CD4-positive, alpha-beta T cell treated with Interleukin-12 subunit alpha and Interleukin-12 subunit beta, for 1 hour (primary cell): ENCODE measurements around the gene HOOK1.
"Not testable (repeated sequence)": the region's sequence is repeated elsewhere in the genome, so short reads cannot be mapped to it uniquely, and the experiment has no call there.

Experiments
- DNase-seq: peaks from one replicate; pipeline ENCODE4 v3.0.0-alpha.2; 2020

HOOK1 gene

DNA sequence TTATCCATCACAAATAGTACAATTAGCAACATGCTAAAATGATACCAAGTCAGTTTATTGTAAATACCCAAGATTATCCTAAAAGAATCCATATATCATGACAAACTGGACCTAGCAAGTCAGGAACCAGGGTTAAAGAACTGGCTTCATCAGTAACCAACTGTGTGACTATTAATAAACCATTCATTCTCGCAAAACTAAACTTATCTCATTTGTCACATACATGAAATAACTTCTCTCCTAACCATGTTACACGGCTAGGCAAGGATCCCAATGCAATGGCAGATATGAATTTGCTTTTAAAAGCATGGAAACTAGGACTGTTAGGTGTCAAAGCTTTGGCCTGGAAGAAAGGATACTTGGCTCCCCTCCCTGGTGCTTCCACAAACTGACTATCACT, 82.4 kb downstream of the HOOK1 start:
- no peak for DNase-seq

DNA sequence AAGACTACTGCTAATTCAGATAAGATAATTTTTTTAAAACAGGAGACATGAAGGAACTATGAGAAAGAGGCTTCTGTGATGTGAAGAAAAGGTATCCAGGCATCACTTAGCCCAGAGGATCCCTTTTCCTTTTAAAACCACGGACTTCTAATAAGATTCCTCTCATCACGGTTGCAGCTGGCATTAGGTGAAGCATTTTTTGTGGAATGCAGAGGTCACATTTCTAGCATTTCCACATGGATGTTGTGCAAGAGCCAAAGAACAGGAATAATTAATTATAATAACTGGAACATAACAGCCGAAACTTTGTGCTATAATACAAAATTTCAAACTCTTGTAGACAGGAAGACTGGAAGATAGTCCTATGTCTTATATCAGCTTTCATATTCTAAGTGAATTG, 84.2 kb downstream of the HOOK1 start:
- no peak for DNase-seq

DNA sequence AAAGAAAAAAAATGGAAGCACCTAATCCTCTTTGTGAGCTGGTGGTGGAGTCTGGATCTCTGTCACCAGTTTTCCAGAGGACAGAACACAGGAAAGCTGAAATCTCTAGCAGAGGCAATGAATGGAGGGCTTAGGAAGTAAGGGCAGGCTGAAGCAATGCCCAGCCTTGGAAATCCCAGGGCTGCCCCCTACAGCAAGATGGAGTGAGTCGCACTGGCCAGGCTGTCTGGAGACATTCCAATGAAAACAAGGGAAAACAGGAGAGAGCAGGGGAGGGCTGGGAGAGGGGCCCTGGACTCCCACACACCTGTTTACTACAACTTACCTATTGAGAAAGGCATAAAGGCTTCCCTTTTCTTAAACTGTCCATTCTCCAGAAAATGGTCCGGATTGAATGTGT, 85.9 kb downstream of the HOOK1 start:
- DNase-seq, result no peak

DNA sequence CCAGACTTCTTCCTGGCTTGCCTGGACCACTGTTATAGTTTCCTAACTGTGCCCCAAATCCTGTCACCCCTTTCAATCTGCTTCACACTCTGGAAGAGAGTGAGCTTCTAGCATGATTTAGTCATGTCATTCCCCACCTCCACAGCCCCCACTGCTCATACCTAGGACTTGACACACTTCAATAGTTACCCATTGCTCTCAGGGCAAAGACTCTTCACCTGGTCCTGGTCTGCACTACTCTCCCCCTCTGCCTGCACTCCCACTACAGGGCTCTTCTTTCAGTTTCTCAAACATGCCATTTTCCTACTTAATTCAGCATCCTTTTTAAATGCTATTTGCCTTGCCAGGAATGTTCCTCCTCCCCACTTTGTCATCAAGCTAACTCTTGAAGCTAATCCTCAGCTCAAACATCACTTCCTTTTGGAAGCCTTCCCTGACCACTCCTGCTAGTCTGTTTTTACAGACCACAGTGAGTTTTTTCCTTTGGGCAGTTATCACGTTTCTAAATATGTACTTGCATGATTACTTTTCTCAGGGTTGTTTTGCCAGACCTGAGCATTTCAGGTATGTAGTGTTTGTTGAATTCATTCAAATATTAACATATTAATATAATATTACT, 87.1 kb downstream of the HOOK1 start:
- no peak for DNase-seq

DNA sequence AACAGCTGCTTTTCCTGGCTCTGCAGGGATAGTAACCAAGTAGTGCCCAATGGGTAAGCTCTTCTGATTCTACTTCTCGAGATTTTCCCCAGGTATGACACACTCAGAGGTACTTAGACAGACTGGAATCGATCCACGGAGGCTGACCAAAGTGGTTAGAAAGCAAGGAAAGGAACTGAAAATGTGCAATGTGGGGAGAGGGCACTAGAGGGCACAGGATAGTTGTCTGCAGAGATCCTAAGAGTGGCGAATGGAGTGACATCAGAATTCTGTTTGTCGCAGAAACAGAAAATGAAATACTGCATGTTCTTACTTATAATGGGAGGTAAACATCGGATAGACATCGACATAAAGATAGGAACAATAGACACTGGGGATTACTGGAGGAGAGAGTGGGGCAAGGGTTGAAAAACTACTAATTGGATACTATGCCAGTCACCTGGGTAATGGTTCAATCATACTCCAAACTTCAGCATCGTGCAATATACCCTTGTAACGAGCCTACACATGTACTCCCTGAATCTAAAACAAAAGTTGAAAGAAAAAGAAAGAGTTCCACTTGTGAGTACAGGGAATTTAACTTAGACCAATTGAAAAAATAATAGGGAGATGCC, 88.5 kb downstream of the HOOK1 start:
- peak; percentile 3 for DNase-seq

DNA sequence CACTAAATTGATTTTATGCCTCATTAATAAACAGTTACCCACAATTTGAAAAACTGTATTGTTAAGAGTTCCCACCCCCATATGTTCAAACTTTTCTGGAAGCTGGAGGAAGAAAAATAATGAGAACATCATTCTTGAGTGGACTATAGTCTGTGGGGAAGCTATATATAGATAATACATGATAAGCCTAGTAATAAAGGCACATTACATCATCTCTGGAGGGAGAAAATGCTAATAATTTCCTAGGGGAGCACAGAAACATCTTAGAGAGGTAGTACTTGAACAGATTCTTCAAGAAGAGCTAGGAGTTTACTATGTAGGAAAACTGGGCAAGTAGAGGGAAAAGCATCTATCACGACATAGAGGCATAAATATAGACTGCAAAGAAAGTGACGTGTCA, 92.2 kb downstream of the HOOK1 start:
- no peak for DNase-seq

DNA sequence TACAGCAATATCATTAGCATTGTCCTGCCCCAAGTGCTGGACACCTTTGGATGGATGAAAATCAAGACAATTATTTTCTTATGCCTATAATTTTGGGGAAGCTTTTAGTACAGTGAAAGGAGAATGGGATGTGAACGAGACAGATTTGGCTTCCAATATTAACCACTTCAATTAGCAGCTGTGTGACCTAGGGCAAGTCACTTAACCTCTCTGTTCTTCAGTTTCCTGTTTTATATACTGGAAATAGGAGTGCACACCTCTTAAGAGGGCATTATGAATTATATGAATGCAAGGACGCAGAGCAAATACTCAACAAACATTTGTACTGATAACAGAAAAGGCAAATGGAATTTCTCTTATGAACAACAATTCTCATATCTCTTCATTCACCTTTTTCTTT, 93.3 kb downstream of the HOOK1 start:
- DNase-seq, result no peak

DNA sequence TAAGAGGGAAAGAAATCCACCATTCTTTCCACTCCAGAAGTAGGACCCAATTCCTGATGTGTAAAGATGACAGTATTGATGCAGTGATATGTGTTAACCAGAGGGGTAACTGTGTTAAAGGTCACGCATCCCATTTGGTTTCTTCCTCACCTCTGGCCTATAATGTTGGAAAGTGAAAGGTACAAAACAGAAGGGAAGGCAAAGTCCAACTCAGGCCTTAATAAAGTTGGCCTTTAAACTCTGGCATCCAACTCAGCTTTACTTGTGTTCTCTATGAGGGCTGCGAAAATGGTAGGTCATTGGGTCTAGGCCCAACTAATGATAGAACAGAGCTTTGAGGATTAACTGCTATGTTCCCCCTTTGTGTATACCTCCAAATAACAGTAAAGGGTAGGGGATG, 93.9 kb downstream of the HOOK1 start:
- no peak for DNase-seq

DNA sequence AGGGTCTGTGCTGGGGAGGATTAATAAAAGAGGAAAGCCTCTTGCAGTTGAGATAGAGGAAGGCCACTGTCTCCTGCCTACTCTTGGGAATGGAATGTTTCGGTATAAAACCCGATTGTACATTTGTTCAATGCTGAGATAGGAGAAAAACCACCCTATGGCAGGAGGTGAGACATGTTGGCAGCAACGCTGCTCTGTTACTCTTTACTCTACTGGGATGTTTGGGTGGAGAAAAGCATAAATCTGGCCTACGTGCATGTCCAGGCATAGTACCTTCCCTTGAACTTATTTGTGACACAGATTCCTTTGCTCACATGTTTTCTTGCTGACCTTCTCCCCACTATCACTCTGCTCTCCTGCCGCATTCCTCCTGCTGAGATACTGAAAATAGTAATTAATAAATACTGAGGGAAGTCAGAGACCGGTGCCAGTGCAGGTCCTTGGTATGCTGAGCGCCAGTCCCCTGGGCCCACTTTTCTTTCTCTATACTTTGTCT, 100.1 kb downstream of the HOOK1 start:
- not testable (repeated sequence) for DNase-seq

DNA sequence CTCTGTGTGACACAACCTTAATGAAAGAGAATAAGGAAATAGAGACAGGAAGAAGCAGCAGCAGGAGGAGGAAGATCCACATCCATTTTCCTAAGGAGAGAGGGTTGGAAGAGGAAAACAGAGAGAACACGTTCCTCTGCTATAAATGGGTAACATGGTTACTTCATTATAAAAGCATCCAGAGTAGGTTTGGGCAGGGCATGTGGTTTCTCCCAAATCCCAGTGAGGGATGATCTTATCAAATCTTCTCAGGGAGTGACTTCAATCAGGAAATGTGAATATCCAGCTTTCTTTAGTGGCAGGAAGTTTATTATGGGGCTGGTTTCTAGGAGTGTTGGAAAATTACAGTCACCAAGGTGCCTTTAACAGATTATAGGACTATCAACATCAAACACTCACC, 100.8 kb downstream of the HOOK1 start:
- no peak for DNase-seq

DNA sequence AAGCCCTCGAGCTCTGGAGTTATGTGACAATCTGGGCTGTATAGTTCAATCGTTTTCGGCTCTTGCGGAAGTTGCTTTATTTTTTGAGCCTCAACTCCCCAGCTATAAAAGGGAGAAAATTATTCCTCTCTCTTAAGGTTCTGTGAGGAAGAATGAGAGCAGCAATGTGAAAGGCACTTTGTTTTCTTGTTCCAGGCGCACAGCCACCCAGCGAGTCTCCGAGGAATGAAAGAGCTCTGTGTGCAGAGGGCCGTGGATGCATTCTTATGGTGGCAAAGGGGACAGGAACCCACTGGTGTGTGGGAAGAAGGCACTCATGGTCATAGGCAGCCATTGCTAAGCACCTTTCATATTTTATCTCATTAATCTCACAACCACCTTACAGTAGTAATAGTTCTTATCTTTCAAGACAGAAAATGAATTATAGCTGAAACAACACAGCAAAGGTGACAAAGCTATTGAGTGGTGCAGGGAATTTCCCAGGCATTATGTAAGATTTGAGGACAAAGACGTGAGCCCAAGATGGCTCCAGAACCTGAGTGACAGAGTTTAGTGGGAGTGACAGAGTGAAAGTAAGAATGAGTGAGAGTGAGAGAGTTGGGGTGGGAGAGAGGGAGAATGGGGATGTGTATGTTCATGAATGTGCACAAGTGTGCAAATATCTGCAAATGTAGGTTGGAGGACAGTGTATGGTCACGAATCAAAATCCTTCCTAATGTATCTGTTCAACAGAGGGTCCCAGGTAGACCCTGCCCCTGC, 102.5 kb downstream of the HOOK1 start:
- no peak for DNase-seq

DNA sequence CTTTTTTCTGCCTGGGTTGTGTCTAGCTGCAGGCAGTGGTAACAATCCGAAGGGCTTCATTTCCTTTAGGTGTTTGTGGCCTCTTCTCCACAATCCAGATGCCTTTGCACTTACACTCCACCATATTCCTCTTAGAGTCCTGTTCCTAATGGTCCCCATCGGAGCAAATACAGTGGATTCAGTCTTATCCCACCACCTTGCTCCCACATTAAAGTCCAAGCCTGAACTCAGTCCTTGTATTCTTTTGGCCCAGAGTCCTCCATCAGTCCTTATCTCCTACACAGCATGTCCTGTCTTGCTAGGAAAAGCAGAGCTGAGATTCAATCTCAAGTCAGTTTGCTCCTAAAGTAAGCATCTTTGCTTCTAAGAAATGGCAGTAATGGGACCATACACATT, 103.0 kb downstream of the HOOK1 start:
- DNase-seq, result no peak

DNA sequence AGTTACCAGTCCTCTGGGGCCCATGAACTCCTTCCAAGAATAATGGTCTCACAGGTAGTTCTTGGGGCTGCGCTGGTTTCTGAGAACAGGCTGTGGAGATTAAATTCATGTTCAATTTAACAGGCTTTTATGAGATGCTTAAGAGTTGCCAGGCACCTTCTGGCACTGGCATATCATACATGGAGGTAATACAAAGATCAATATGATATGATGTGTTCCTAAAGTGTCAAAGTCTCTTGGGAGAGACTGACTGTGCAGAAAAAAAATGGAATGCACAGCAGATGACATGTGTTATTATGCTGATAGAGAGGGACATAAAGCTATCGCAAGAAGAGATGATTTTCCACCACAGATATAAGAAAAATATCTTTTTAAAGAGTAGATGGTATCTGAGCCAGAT, 105.0 kb downstream of the HOOK1 start:
- no peak for DNase-seq

DNA sequence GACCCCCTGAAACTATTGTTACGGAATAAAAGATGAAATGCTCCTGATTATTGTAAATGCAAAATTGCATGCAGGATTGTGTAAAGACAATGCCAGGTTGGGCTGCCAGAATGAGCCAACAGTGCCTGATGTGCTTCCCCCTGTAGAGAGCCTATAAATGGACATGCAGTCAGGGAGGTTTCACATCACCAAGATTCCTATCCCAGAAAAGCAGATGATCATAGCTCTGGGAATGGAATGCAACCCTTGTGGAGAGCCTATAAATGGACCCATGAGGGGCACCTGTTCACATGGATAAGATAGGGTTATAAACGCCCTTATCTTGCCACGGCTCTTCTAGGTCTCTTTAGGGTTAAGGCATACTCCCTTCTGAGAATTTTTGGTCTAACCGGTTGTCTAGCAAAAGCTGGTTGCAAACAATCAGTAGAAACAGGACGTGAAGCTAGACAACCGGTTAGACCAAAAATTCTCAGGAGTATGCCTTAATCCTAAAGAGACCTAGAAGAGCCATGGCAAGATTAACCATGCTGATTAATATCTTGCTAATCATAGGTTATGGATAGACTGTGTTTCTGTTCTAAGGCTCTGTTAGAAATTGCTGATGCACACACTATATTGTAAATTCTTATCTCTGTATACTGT, 106.6 kb downstream of the HOOK1 start:
- DNase-seq, result not testable (repeated sequence)

DNA sequence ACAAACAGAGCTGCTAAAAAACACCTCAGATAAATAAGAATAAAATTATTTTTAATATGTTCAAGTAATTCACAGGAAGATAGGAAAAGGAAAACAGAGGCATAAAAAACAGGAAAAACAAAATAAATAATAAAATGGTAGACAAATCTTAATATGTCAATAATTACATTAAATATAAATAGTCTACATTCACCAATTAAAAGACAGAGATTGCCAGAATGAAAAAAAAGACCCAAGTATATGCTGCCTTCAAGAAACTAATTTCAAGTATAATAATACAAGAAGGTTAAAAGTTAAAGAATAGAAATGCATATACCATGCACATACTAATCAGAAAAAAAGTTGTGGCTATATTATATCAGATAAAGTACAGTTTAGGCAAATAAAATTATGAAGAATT, 109.9 kb downstream of the HOOK1 start:
- no peak for DNase-seq
